COLO829 (cell line): ENCODE measurements around the gene DOCK7.
"Not testable (repeated sequence)": the region's sequence is repeated elsewhere in the genome, so short reads cannot be mapped to it uniquely, and the experiment has no call there.

Experiments used
- DNase-seq: peaks from one replicate; pipeline ENCODE4 v3.0.0; 2012; ENCODE audit warnings: low spot score

Gene DOCK7

GRCh38 chr1:62687903-62688686, at the start of gene DOCK7:
DOCK7 (minus strand) TSS chr1:62688386; CDS start chr1:62688264, 122 bp downstream.
- peak; percentile 49 for DNase-seq

GRCh38 chr1:62735491-62736171, 47.4 kb upstream of the DOCK7 start:
- DNase-seq = no peak

GRCh38 chr1:62732331-62732730, 44.1 kb upstream of the DOCK7 start:
- DNase-seq = no peak

GRCh38 chr1:62728963-62729362, 40.8 kb upstream of the DOCK7 start:
- no peak for DNase-seq

GRCh38 chr1:62727656-62728407, 39.6 kb upstream of the DOCK7 start:
- DNase-seq = no peak

GRCh38 chr1:62726011-62726442, 37.8 kb upstream of the DOCK7 start:
- DNase-seq = peak; percentile 78

GRCh38 chr1:62725255-62725654, 37.1 kb upstream of the DOCK7 start:
- DNase-seq = peak; percentile 54

GRCh38 chr1:62724430-62724829, 36.2 kb upstream of the DOCK7 start:
- no peak for DNase-seq

- no peak for DNase-seq
These were observed 35.7 kb upstream of the DOCK7 start for GRCh38 chr1:62723883-62724282.

- DNase-seq = no peak
These were observed 34.6 kb upstream of the DOCK7 start for GRCh38 chr1:62722796-62723195.

- peak; percentile 48 for DNase-seq
These were observed 32.9 kb upstream of the DOCK7 start for GRCh38 chr1:62720946-62721554.

GRCh38 chr1:62718400-62718799, 30.2 kb upstream of the DOCK7 start:
- not testable (repeated sequence) for DNase-seq

- DNase-seq = no peak
These were observed 29.3 kb upstream of the DOCK7 start for GRCh38 chr1:62717483-62717882.

GRCh38 chr1:62716397-62716796, 28.2 kb upstream of the DOCK7 start:
- DNase-seq = no peak

- DNase-seq = no peak
These were observed 24.4 kb upstream of the DOCK7 start for GRCh38 chr1:62712336-62713243.

- DNase-seq = no peak
These were observed 19.5 kb upstream of the DOCK7 start for GRCh38 chr1:62707744-62708120.

- DNase-seq = no peak
These were observed 19.0 kb upstream of the DOCK7 start for GRCh38 chr1:62706985-62707743.

GRCh38 chr1:62698161-62698560, 10.0 kb upstream of the DOCK7 start:
- DNase-seq = not testable (repeated sequence)

GRCh38 chr1:62694479-62694878, 6.3 kb upstream of the DOCK7 start:
- not testable (repeated sequence) for DNase-seq

GRCh38 chr1:62693123-62693522, 4.9 kb upstream of the DOCK7 start:
- no peak for DNase-seq
